CD8-positive, alpha-beta memory T cell (primary cell): Measurements from ENCODE around the gene COA1. TPM values are rescaled to one million over a fixed set of nuclear protein-coding genes. Genes with fewer than 3 reads are reported as not detected.
A peak's percentile ranks its signal among the peaks of the same experiment; 100 is the strongest.

Experiments
- CTCF ChIA-PET: fragments of 350-600 bp; sonication (Branson Sonifier 250); formaldehyde crosslinking; loops from one replicate; lab custom pipeline; 2021; ENCODE audit warnings: antibody characterized with exemption; lab: Charles Lee
- POLR2A ChIA-PET: fragments of 350-600 bp; sonication (Branson Sonifier 250); formaldehyde crosslinking; loops from one replicate; lab custom pipeline; 2021; ENCODE audit warnings: antibody characterized with exemption; lab: Charles Lee
- DNase-seq, 5 donors: peaks; one replicate each; pipeline versions ENCODE4 v3.0.0 to v3.0.0-alpha.2; 2020 to 2022; ENCODE audit warnings: mixed read lengths in 1 of 5
- H3K27ac ChIP-seq: one replicate; pipeline ENCODE4 v1.7.0; 2013; ENCODE audit warnings: low read depth, mild to moderate bottlenecking, low read length, moderate library complexity
- H3K27me3 ChIP-seq: 2 replicates; pipeline ENCODE4 v1.7.0; 2013; ENCODE audit warnings: low read length, mild to moderate bottlenecking; ENCODE audit not compliant: insufficient read depth, poor library complexity, severe bottlenecking
- H3K36me3 ChIP-seq: 2 replicates; pipeline ENCODE4 v1.7.0; 2013; ENCODE audit warnings: mild to moderate bottlenecking, low read length, moderate library complexity; ENCODE audit not compliant: insufficient read depth
- H3K4me1 ChIP-seq: 2 replicates; pipeline ENCODE4 v1.7.0; 2013; ENCODE audit warnings: mild to moderate bottlenecking, low read length, moderate library complexity; ENCODE audit not compliant: insufficient read depth
- H3K4me3 ChIP-seq: 2 replicates; pipeline ENCODE4 v1.7.0; 2013; ENCODE audit warnings: mild to moderate bottlenecking, low read length
- H3K9me3 ChIP-seq: 2 replicates; pipeline ENCODE4 v1.7.0; 2013; ENCODE audit warnings: mild to moderate bottlenecking, low read length
- H3K27ac Mint-ChIP-seq, 8 donors: one replicate each; pipeline ENCODE4 v1.8.0; 2020 to 2021; ENCODE audit warnings: mixed read lengths in 8 of 8, mild to moderate bottlenecking in 6 of 8, inconsistent platforms in 3 of 8, moderate library complexity in 3 of 8
- H3K27me3 Mint-ChIP-seq, 2 donors: one replicate each; pipeline ENCODE4 v1.8.0; 2020 to 2021; ENCODE audit warnings: mixed read lengths in 2 of 2, mild to moderate bottlenecking in 1 of 2, moderate library complexity in 1 of 2
- H3K36me3 Mint-ChIP-seq, 3 donors: one replicate each; pipeline ENCODE4 v1.8.0; 2020 to 2021; ENCODE audit warnings: mixed read lengths in 3 of 3, inconsistent platforms in 1 of 3, mild to moderate bottlenecking in 1 of 3
- H3K4me1 Mint-ChIP-seq, 3 donors: one replicate each; pipeline ENCODE4 v1.8.0; 2020 to 2021; ENCODE audit warnings: mixed read lengths in 3 of 3, inconsistent platforms in 1 of 3, mild to moderate bottlenecking in 1 of 3
- H3K4me3 Mint-ChIP-seq, 7 donors: one replicate each; pipeline ENCODE4 v1.8.0; 2020 to 2021; ENCODE audit warnings: mixed read lengths in 7 of 7, mild to moderate bottlenecking in 6 of 7, moderate library complexity in 4 of 7, inconsistent platforms in 2 of 7
- H3K9me3 Mint-ChIP-seq, 5 donors: one replicate each; pipeline ENCODE4 v1.8.0; 2020 to 2022; ENCODE audit warnings: mixed read lengths in 5 of 5, mild to moderate bottlenecking in 3 of 5, moderate library complexity in 2 of 5, inconsistent platforms in 1 of 5
- polyA plus RNA-seq: library from polyadenylated mRNA; unstranded; fragments of 300-500 nt; fragmentation: Illumina TruSeq; gene quantifications from one replicate; pipeline ENCODE4 v1.2.3, GENCODE V29; 2021
- total RNA-seq, 2 experiments: library from RNA; stranded (reverse); gene quantifications; one replicate each; pipeline ENCODE4 v1.2.3, GENCODE V29; 2021

The COA1 gene
- total and polyA plus RNA-seq, 3 experiments from 2014 or later, result 68.9 to 81.6 (median 75.9) TPM

DNA sequence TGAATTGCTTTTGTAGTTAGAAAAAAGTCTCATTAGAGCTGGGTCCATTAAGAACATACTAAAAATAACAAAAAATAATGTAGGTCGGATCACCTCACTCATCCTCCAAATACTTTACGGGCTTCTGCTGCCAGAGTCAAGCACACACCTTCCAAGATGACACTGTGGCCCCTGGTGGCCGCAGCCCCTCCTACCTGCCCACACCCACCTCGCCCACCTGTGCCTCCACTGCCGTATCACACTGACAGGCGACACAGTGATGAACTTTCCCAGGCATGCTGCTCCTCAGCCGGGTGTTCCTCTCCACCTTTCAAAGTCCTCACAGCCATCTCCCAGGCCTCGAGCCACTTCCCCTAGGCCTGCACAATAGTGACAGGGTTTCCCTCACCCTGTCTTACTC is 85.5 kb downstream of the COA1 start:
- POLR2A ChIA-PET, result interaction anchor here (0.6 to 2.6 kb wide), 3 partner anchors 17 to 62 kb away, joined by 3 to 9 read pairs (median 4); partner anchors contain the start of gene STK17A
- H3K4me1 ChIP-seq, result peaks cover 95% of the 10 kb centered on the region
- DNase-seq, result no peak
- peaks cover 9 to 71% (median 29%) of the 10 kb centered on the region in 3 donors for H3K36me3 Mint-ChIP-seq
- H3K27ac Mint-ChIP-seq, result peak overlapping the region; percentile 85 to 98 (median 91)
- no peak overlapping the region for H3K4me3 ChIP-seq
- no peak overlapping the region for H3K27ac ChIP-seq
- CTCF ChIA-PET, result interaction anchor here (0.7 to 5.5 kb wide), 3 partner anchors 17 to 62 kb away, joined by 3 to 49 read pairs (median 3); partner anchors contain the start of gene STK17A
- H3K4me1 Mint-ChIP-seq, result peaks cover 93 to 100% (median 94%) of the 10 kb centered on the region in 3 donors
- peaks cover 31% of the 10 kb centered on the region for H3K36me3 ChIP-seq
- H3K27me3 Mint-ChIP-seq, result no peaks in the 10 kb centered on the region
- no peaks in the 10 kb centered on the region for H3K27me3 ChIP-seq
- H3K9me3 ChIP-seq, result no peaks in the 10 kb centered on the region
- H3K4me3 Mint-ChIP-seq, result peak overlapping the region; percentile 27 to 90 (median 78)
- H3K9me3 Mint-ChIP-seq, result no peaks in the 10 kb centered on the region

GRCh38 chr7:43642897-43643630 is 86.3 kb downstream of the COA1 start:
- no peak overlapping the region for H3K27ac ChIP-seq
- H3K27me3 ChIP-seq, result no peaks in the 10 kb centered on the region
- no peaks in the 10 kb centered on the region for H3K9me3 ChIP-seq
- DNase-seq, result no peak
- Mint-ChIP-seq H3K27me3 (no peaks in the 10 kb centered on the region), H3K27ac (peak overlapping the region; percentile 85 to 98 (median 91)), H3K36me3 (peaks cover 9 to 74% (median 29%) of the 10 kb centered on the region in 3 donors), H3K4me1 (peaks cover 91 to 99% (median 94%) of the 10 kb centered on the region in 3 donors), H3K4me3 (peak overlapping the region; percentile 33 to 90 (median 78)), H3K9me3 (no peaks in the 10 kb centered on the region)
- ChIA-PET CTCF (interaction anchor here (1.5 to 5.5 kb wide), 2 partner anchors 12 to 61 kb away, joined by 5 to 49 read pairs; partner anchors contain the start of gene STK17A), POLR2A (interaction anchor here (0.6 to 1.0 kb wide), 2 partner anchors 10 to 151 kb away, joined by 3 read pairs; no protein-coding TSS in a partner anchor)
- H3K36me3 ChIP-seq, result peaks cover 31% of the 10 kb centered on the region
- no peak overlapping the region for H3K4me3 ChIP-seq
- H3K4me1 ChIP-seq, result peaks cover 96% of the 10 kb centered on the region

DNA sequence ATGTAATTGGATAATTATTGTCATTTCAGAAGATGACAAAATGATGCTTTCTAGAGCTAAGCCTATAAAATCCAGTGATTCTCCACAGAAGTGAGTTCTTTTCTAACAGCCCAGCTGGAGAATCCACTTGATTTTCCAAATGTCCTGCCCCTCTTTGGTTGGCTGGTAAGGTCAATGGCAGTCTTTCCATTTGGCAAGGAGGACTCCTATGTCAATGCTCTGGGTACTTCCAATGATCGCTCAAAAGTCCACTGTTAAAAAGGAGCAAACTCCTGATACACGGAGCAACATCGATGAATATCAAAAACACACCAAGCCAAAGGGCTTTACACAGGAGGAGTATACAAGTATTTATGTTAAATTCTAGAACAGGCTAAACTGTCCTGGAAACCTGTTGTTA is 88.6 kb downstream of the COA1 start:
- POLR2A ChIA-PET, result no interaction called here
- no peaks in the 10 kb centered on the region for H3K27me3 ChIP-seq
- Mint-ChIP-seq H3K27me3 (no peaks in the 10 kb centered on the region), H3K9me3 (no peaks in the 10 kb centered on the region), H3K36me3 (peaks cover 8 to 86% (median 28%) of the 10 kb centered on the region in 3 donors), H3K4me1 (peaks cover 91 to 99% (median 93%) of the 10 kb centered on the region in 3 donors), H3K27ac (peak overlapping the region; percentile 16 to 93 (median 82)), H3K4me3 (peak overlapping the region in 4 of 7 donors; percentile 35 to 52 (median 44))
- no peak for DNase-seq
- H3K9me3 ChIP-seq, result no peaks in the 10 kb centered on the region
- H3K27ac ChIP-seq, result no peak overlapping the region
- CTCF ChIA-PET, result interaction anchor here (1.0 to 3.6 kb wide), 4 partner anchors 9 to 58 kb away, joined by 3 to 29 read pairs (median 9); partner anchors contain the start of gene STK17A
- peaks cover 41% of the 10 kb centered on the region for H3K36me3 ChIP-seq
- no peak overlapping the region for H3K4me3 ChIP-seq
- H3K4me1 ChIP-seq, result peaks cover 94% of the 10 kb centered on the region

GRCh38 chr7:43639858-43640491 is 89.3 kb downstream of the COA1 start:
- Histone ChIP-seq H3K27me3 (no peaks in the 10 kb centered on the region), H3K36me3 (peaks cover 41% of the 10 kb centered on the region), H3K4me1 (peaks cover 93% of the 10 kb centered on the region), H3K4me3 (no peak overlapping the region), H3K27ac (no peak overlapping the region), H3K9me3 (no peaks in the 10 kb centered on the region)
- H3K4me3 Mint-ChIP-seq, result peak overlapping the region in 3 of 7 donors; percentile 10 to 47 (median 41)
- ChIA-PET CTCF (interaction anchor here (1.0 to 3.6 kb wide), 8 partner anchors 8 to 60 kb away, joined by 3 to 29 read pairs (median 4); partner anchors contain the start of gene STK17A), POLR2A (interaction anchor here (0.6 to 0.8 kb wide), 3 partner anchors 10 to 60 kb away, joined by 3 to 4 read pairs (median 3); no protein-coding TSS in a partner anchor)
- H3K27me3 Mint-ChIP-seq, result no peaks in the 10 kb centered on the region
- H3K27ac Mint-ChIP-seq, result peak overlapping the region; percentile 62 to 93 (median 86)
- H3K36me3 Mint-ChIP-seq, result peaks cover 5 to 87% (median 26%) of the 10 kb centered on the region in 3 donors
- no peak for DNase-seq
- no peaks in the 10 kb centered on the region for H3K9me3 Mint-ChIP-seq
- peaks cover 91 to 99% (median 93%) of the 10 kb centered on the region in 3 donors for H3K4me1 Mint-ChIP-seq

- H3K4me3 Mint-ChIP-seq, result peak overlapping the region in 6 of 7 donors; percentile 24 to 69 (median 37)
Measured at GRCh38 chr7:43637114-43637806, 92.1 kb downstream of the COA1 start.

DNA sequence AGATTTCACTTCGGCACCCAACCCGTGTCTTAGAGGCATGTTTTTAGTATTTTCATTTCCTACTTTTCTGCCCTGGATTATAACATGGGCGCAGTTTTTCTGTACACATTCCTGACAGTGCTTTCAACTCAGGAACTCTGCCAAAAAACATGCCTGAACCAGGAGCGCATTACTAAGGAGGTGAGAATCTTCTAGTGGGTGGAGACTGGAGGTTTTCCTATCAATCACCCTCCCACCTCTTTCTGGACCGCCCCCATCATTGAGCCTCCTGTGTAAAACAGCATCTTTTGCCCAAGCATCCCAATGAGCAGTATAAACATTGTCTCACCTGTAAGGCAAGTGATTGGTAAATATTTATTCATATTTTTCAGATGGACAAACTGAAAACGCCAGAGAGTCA is 93.2 kb downstream of the COA1 start:
- DNase-seq, result no peak
- CTCF ChIA-PET, result interaction anchor here (2.2 kb wide), 1 partner anchor 54 kb away, joined by 14 read pairs; the partner anchor contains the start of gene STK17A
- H3K4me3 ChIP-seq, result no peak overlapping the region
- peaks cover 0 to 1% of the 10 kb centered on the region in 2 donors for H3K27me3 Mint-ChIP-seq
- H3K27me3 ChIP-seq, result no peaks in the 10 kb centered on the region
- no peak overlapping the region for H3K27ac ChIP-seq
- peaks cover 95% of the 10 kb centered on the region for H3K4me1 ChIP-seq
- no peaks in the 10 kb centered on the region for H3K9me3 ChIP-seq
- H3K36me3 Mint-ChIP-seq, result peaks cover 17 to 91% (median 22%) of the 10 kb centered on the region in 3 donors
- POLR2A ChIA-PET, result interaction anchor here (1.1 to 2.6 kb wide), 2 partner anchors 13 to 1360 kb away, joined by 3 to 11 read pairs; no protein-coding TSS in a partner anchor
- H3K4me1 Mint-ChIP-seq, result peaks cover 63 to 99% (median 93%) of the 10 kb centered on the region in 3 donors
- peak overlapping the region in 1 of 7 donors; percentile 6 for H3K4me3 Mint-ChIP-seq
- H3K9me3 Mint-ChIP-seq, result no peaks in the 10 kb centered on the region
- peaks cover 31% of the 10 kb centered on the region for H3K36me3 ChIP-seq
- H3K27ac Mint-ChIP-seq, result peak overlapping the region in 7 of 8 donors; percentile 23 to 92 (median 80)

More at GRCh38 chr7:43637114-43637806, 92.1 kb downstream of the COA1 start:
- Histone ChIP-seq H3K4me3 (no peak overlapping the region), H3K4me1 (peaks cover 92% of the 10 kb centered on the region), H3K9me3 (no peaks in the 10 kb centered on the region), H3K27ac (peak overlapping the region; percentile 6), H3K27me3 (no peaks in the 10 kb centered on the region), H3K36me3 (peaks cover 31% of the 10 kb centered on the region)
- Mint-ChIP-seq H3K27ac (peak overlapping the region; percentile 79 to 93 (median 88)), H3K4me1 (peaks cover 69 to 99% (median 91%) of the 10 kb centered on the region in 3 donors), H3K27me3 (no peaks in the 10 kb centered on the region), H3K9me3 (no peaks in the 10 kb centered on the region), H3K36me3 (peaks cover 12 to 89% (median 14%) of the 10 kb centered on the region in 3 donors)
- ChIA-PET POLR2A (interaction anchor here (1.3 to 2.0 kb wide), 2 partner anchors 54 to 62 kb away, joined by 5 to 9 read pairs; partner anchors contain the start of gene STK17A), CTCF (interaction anchor here (1.3 kb wide), 1 partner anchor 63 kb away, joined by 3 read pairs; no protein-coding TSS in a partner anchor)
- DNase-seq, result no peak

GRCh38 chr7:43634384-43634783 is 94.9 kb downstream of the COA1 start:
- H3K27ac Mint-ChIP-seq, result peak overlapping the region; percentile 74 to 93 (median 88)
- peaks cover 93% of the 10 kb centered on the region for H3K4me1 ChIP-seq
- POLR2A ChIA-PET, result interaction anchor here (0.6 to 2.6 kb wide), 3 partner anchors 15 to 166 kb away, joined by 3 to 11 read pairs (median 3); no protein-coding TSS in a partner anchor

More at GRCh38 chr7:43634384-43634783, 94.9 kb downstream of the COA1 start:
- Mint-ChIP-seq H3K36me3 (peaks cover 23 to 85% (median 24%) of the 10 kb centered on the region in 3 donors), H3K4me3 (peak overlapping the region in 2 of 7 donors; percentile 26 to 56), H3K4me1 (peaks cover 46 to 99% (median 90%) of the 10 kb centered on the region in 3 donors), H3K9me3 (no peaks in the 10 kb centered on the region), H3K27me3 (peaks cover 0 to 1% of the 10 kb centered on the region in 2 donors)
- Histone ChIP-seq H3K27me3 (no peaks in the 10 kb centered on the region), H3K9me3 (no peaks in the 10 kb centered on the region), H3K4me3 (no peak overlapping the region), H3K27ac (no peak overlapping the region), H3K36me3 (peaks cover 19% of the 10 kb centered on the region)
- CTCF ChIA-PET, result interaction anchor here (1.0 to 2.2 kb wide), 4 partner anchors 47 to 205 kb away, joined by 3 to 14 read pairs (median 4); partner anchors contain the start of gene STK17A
- DNase-seq, result no peak
